Anterior cingulate cortex (tissue), 58 donors: Measurements from ENCODE around the gene PJA2.

Experiments used
- DNase-seq, 58 donors: peaks; one replicate each; lab custom pipeline; 2025; lab: John Stamatoyannopoulos, UW

PJA2 gene

GRCh38 chr5:109351988-109352864, 57.5 kb downstream of the PJA2 start:
- no peak for DNase-seq

DNA sequence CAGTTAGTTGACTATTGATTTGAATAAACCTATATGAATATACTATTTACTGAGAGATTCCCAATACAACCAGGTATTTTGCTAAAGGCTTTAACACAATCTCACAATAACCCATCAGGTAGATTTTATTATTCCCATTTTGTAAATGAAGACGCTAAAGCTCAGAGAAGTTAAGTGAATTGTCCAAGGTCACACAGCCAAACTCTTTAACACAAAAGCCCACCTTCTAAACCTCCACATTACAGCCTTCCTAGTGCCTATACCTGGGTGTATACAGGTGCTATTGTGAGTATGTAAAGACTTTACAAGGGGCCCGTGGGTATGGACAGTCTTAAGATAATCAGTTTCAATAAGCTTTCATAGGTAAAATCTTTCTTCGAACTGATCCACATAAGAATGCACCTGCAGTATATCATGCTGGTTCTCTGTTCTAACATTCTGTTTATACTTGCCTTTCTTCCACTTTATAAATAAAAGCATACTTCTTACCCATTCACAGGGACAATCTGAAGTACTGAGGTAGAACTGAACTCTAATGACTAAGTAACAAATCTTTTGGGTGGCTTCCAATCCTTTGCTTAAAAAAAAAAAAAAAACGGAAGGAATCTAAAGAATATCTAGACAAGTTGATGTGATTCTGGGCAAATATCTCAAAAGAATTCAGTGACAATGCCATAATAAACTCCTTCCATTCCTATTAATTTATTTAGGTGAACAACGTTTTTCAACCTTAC, 59.1 kb downstream of the PJA2 start:
- DNase-seq = no peak

DNA sequence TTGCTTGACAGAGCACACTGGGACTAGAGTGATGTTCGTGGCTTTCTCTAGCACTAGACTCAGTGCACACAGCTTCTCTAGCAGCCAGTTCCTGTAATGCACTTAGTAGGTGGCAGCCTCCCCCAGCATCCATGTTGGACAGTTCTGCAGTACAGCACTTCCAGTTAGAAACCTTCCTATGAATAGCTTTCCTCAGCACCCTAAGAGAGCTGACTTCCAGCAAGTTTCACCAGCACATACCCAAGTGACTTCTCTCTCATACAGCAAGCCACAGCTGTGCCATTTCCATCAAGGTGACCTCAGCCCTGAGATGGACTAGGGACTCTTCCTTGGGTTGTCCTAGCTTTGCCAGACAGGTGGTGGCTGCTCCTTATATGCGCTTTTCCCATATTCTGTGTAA, 60.4 kb downstream of the PJA2 start:
- no peak for DNase-seq

- peak in 43 of 58 donors; percentile 1 to 87 (median 29) for DNase-seq
Observed at GRCh38 chr5:109347252-109347888, 62.4 kb downstream of the PJA2 start.

GRCh38 chr5:109345699-109346098, 64.1 kb downstream of the PJA2 start:
- DNase-seq = no peak

DNA sequence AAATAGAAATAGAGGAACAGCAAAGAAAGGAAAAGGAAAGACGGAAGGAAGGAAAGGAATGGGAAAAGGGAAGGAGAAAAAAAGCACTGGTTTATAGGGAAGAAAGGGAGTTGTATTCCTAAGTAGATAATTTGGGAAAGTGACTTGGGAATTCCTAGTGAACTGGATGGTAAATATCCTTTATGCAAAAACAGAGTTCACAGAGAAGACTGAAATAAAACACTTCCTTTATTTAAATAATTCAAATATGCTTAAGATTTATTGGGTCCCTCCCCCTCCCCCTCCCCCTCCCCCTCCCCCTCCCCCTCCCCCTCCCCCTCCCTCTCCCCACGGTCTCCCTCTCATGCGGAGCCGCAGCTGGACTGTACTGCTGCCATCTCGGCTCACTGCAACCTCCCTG, 69.4 kb downstream of the PJA2 start:
- DNase-seq = no peak

DNA sequence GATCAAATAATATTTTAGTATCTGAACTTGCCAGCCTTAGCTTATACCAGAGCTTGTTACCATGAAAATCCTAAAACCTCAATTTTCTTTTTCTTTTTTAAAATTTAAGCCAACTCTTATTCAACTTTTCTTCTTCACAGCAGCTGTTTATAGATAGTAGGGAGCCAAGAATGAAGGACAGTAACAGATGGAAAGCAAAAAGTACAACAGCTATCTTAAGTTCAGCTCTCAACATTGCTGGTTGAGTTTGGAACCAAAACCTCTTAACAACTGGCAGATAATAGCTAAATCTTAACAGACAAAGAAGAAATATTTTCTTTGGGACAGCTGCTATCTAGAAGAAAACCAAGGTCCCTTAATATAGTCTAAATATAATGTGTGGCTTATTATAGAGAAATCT, 74.7 kb downstream of the PJA2 start:
- no peak for DNase-seq

GRCh38 chr5:109334056-109334455, 75.7 kb downstream of the PJA2 start:
- no peak for DNase-seq

DNA sequence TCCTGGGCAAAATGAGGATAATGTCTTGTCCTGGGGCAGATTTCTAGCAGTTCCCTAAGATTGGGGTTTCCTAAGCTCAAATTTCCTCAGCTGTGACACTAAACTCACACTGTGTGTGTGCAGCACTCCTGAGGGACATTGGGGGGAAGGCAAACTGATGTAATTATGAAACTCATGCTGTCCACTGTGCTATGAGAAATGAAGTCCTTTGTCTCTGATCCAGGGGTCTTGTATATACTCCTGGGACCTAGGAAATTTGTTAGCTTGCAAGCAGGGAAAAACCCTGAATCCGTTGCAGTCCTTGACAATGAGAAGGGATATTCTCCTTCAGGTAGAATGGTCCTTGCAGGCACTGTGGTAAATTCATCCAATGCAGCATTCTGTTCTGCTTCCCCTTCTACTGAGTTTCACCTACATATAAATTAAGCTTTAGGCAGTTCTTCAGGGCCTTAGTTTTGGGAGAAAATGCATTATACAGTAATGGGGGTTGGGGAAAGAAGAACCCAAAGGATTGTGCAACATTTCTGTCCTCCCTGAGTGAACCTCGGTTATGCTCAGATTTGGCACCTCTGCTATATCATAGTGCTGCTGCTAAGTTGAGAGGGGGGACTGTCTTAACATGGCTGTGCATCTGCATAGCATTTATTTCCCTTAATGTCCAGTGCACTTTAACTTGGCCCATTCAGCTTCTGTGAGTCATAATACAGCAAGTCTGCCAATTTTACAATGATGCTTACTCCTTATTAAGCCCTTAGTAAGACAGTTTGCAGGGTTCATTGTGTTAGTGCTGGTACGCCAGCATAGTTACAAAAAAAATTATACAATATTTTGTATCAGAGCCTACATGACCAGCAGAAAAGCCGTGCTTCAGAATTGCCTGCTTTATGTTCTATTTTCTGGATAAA, 80.2 kb downstream of the PJA2 start:
- no peak for DNase-seq

DNA sequence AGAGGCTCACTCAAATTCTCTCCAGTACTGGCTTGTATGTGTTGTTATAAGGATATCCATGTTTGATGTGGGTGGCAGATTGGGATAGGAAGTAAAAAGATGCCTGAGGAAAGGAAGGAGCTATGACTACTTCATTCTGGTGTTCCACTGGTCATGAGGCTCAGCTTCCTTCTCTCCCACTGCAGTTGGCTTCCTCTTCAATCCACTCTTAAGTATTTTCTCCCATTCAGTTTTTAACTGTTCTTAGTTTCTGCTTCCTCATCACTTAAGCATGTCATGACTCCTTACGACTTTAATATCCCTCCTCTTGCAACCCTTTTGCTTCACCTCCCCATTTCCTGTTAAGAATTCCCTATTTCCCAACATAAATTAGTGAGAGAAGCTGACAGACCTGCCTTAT, 81.1 kb downstream of the PJA2 start:
- DNase-seq = no peak

GRCh38 chr5:109327570-109327969, 82.2 kb downstream of the PJA2 start:
- DNase-seq = no peak

GRCh38 chr5:109326919-109327318, 82.9 kb downstream of the PJA2 start:
- no peak for DNase-seq

GRCh38 chr5:109325456-109325855, 84.3 kb downstream of the PJA2 start:
- DNase-seq = no peak

- no peak for DNase-seq
Observed at GRCh38 chr5:109324931-109325330, 84.8 kb downstream of the PJA2 start.

DNA sequence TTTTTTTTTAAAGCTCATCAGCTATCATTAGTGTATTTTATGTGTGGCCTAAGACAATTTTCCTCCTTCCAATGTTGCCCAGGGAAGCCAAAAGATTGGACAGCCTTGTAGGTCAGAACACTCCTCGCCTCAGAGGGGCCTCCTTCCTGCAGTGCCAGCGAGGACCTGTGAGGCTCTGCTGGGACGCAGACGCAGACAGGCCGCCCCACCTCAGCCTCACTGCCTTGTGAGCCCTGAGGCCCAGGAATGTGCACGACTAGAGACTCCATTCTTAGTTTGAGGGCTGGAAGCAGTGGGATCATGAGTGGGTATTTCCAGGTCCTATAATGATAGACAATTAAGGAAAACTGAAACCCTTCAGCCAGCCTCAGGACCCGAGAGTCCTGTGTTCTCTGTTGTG, 85.4 kb downstream of the PJA2 start:
- DNase-seq = no peak

DNA sequence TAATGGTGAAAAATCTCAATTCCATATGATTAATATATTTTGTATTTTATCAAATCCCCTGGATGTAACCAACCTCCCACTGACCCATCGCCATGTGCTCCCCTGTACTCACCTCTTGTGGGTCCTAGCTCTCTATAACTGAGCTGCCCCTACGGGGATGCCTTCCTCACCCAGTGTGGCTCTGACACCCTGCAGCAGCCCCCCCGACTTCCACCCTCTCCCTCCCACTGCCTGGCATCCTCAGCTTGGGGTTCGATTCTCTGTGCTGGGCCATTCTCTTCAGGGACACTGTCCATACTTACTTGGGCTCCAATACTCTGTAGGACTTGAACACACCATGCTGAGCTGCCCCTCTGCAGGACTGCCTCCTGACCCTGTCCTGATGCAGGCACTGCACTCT, 87.1 kb downstream of the PJA2 start:
- DNase-seq = no peak

DNA sequence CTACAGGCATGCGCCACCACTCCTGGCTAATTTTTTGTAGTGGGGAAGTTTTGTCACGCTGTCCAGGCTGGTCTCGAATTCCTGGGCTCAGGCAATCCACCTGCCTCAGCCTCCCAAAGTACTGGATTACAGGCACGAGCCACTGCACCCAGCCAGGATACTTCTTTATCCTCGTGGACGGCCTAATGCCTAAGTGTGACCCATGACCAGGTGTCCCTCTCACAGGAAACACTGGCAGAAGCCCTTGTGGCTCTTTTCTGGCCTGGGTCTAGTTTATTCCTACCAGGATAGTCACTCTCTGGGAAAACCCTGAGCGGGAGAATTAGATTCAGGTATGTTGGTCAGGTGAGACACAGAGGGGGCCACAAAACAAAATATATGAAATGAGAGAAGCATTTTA, 90.4 kb downstream of the PJA2 start:
- no peak for DNase-seq

DNA sequence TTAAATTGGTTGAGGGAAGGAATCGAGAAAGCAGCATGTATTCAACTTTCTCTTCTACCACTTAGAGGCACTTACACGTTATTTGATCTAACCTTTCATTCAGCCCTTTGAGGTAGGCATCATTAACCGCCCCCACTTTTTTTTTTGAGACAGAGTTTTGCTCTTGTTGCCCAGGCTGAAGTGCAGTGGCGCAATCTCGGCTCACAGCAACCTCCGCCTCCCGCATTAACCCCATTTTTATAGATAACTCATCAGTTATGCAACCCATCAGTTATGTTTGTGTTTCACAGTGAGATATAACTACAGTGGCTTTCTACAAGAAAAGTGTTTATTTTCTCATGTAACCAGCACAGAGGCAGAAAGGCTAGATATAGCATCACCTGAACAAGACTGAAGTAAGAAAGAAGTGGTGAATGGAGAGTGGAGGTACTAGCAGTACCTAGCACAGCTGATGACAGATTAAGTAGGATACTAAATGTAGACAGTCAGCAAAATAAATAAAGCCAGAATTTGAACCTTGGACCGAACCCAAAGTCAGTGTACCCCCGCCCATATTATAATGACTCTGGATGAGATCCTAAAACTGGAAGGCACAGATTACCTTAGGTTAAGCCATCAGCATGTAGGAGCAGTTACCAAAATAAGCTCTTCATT, 91.2 kb downstream of the PJA2 start:
- DNase-seq = no peak

- DNase-seq = no peak
Observed at GRCh38 chr5:109316634-109317033, 93.1 kb downstream of the PJA2 start.

- no peak for DNase-seq
Observed at GRCh38 chr5:109315245-109315644, 94.5 kb downstream of the PJA2 start.
